ENCODE data around the gene YWHAB. TPM values are rescaled to one million over a fixed set of nuclear protein-coding genes. Genes with fewer than 3 reads are reported as not detected.

The YWHAB gene
- total and polyA plus RNA-seq, 2 donors (not counting 1 experiment from before 2014, with no cell fraction given): 80.3 to 200 TPM

DNA sequence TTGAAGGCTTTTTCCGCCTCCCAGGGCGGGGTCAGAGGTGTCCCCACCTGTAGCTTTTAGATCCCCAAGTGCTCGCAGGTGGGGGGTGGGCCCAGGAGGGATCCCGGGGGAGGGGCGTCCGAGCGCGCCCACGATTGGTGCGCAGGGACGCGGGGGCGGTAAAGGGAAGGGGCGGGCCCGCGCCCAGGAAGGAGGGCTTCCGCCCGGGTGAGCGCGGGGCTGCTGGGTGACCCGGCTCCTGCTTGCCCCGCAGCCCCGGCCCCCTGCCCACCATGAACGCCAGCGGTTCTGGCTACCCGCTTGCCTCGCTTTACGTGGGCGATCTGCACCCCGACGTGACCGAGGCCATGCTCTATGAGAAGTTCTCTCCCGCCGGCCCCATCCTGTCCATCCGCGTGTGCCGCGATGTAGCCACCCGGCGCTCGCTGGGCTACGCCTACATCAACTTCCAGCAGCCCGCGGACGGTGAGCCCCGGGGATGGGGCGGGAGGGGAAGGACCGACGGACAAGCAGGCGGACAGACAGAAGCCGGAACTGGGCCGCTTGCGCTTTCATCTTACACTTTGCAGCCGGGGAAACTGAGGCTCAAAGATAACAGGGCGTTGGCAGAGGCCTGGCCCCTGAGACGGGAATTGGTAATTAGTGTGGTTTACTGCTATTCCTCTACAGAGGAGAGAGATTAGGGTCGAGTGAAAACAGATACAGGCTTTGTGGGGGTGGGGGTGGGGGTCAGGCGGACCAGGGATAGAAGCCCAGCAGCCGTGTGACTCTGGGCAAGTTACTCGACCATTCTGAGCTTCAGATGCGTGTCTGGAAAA, 24.6 kb downstream of the YWHAB start, which contains the start of gene PABPC1L:
PABPC1L (plus strand) TSS at position 189 of the 818 bp plus-strand sequence; CDS start at position 273, 84 bp downstream.
- Histone ChIP-seq H3K9me3 (ENCODE audit: control extremely low read depth in 1 of 3, control insufficient read depth in 2 of 3, insufficient read depth in 1 of 3, low read length in 2 of 3) (no peaks in the 10 kb centered on the region), H3K4me2 (replicated peaks; ENCODE audit: low read depth, low read length, poor library complexity, severe bottlenecking) (peak within 1 kb of the TSS; percentile 93), H2AFZ (ENCODE audit: insufficient read depth, low read depth, low read length, poor library complexity, severe bottlenecking) (peak within 1 kb of the TSS; percentile 84), H4K20me1 (ENCODE audit: control insufficient read depth, insufficient read depth, low read length, poor library complexity, severe bottlenecking) (peaks cover 17% of the 10 kb centered on the region), H3K9ac (ENCODE audit: low read length) (peak within 1 kb of the TSS; percentile 80), H3K27me3 (replicated peaks in 1 of 4; ENCODE audit: control extremely low read depth in 1 of 4, control insufficient read depth in 3 of 4, insufficient read depth in 4 of 4, low read length in 3 of 4) (no peaks in the 10 kb centered on the region), H3K79me2 (ENCODE audit: control insufficient read depth, insufficient read depth, low read length) (peaks cover 14% of the 10 kb centered on the region), H3K36me3 (replicated peaks in 1 of 2; ENCODE audit: control extremely low read depth in 1 of 2, control insufficient read depth in 1 of 2, extremely low read depth in 1 of 2, insufficient read depth in 2 of 2, low read length in 1 of 2) (peaks cover 1 to 41% of the 10 kb centered on the region in 2 experiments), H3K4me1 (ENCODE audit: control insufficient read depth in 2 of 2, insufficient read depth in 2 of 2, low read length in 2 of 2) (peaks cover 13 to 18% of the 10 kb centered on the region in 2 donors), H3K27ac (ENCODE audit: low read length in 2 of 2) (peak within 1 kb of the TSS in 1 of 2 donors; percentile 65), H3K4me3 (ENCODE audit: control extremely low read depth in 1 of 5, extremely low read depth in 1 of 5, insufficient read depth in 1 of 5, low read depth in 2 of 5, low read length in 4 of 5) (peak within 1 kb of the TSS; percentile 50 to 85 (median 81))
- DNase-seq (peak; percentile 84), ATAC-seq (ENCODE audit: low read depth) (peak; percentile 98)
- intact Hi-C loops (cut with micrococcal nuclease): loop anchor here (1.0 to 2.0 kb wide), 3 partner anchors 25 to 187 kb away; partner anchors contain the start of genes TOMM34 and YWHAB
- Mint-ChIP-seq H3K4me3 (peak within 1 kb of the TSS; percentile 91), H3K9me3 (ENCODE audit: insufficient read depth) (no peaks in the 10 kb centered on the region), H3K27ac (peak within 1 kb of the TSS; percentile 65), H3K27me3 (no peaks in the 10 kb centered on the region), H3K4me1 (peaks cover 24% of the 10 kb centered on the region)
- TF ChIP-seq, protein P1, sequence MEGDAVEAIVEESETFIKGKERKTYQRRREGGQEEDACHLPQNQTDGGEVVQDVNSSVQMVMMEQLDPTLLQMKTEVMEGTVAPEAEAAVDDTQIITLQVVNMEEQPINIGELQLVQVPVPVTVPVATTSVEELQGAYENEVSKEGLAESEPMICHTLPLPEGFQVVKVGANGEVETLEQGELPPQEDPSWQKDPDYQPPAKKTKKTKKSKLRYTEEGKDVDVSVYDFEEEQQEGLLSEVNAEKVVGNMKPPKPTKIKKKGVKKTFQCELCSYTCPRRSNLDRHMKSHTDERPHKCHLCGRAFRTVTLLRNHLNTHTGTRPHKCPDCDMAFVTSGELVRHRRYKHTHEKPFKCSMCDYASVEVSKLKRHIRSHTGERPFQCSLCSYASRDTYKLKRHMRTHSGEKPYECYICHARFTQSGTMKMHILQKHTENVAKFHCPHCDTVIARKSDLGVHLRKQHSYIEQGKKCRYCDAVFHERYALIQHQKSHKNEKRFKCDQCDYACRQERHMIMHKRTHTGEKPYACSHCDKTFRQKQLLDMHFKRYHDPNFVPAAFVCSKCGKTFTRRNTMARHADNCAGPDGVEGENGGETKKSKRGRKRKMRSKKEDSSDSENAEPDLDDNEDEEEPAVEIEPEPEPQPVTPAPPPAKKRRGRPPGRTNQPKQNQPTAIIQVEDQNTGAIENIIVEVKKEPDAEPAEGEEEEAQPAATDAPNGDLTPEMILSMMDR (IDR thresholded peaks at IDR 0.05): no peak
- no peak for TF ChIP-seq EZH2 (IDR thresholded peaks at IDR 0.05; ENCODE audit: borderline replicate concordance, insufficient read depth, low read depth, low read length, poor library complexity, severe bottlenecking)
- ChIA-PET CTCF (interaction anchor here (0.7 to 3.1 kb wide), 7 partner anchors 17 to 225 kb away, joined by 3 to 13 read pairs (median 5); no protein-coding TSS in a partner anchor), POLR2A (interaction anchor here (0.6 to 0.8 kb wide), 6 partner anchors 14 to 404 kb away, joined by 3 to 4 read pairs (median 4); partner anchors contain the start of gene STK4)
- 3% methylated on average over 56 of the region's 61 CpGs for WGBS (ENCODE audit: insufficient coverage)

Data from B cell (primary cell).